Activated CD4-positive, alpha-beta T cell treated with anti-CD3 and anti-CD28 coated beads, Interleukin-10, Interleukin-2, amounts not matched to agents 100 ng/mL and 50 ng/mL, durations not matched to agents 16 hours and 8 hours (primary cell): ENCODE measurements around the gene PFN2.
"Not testable (repeated sequence)": the region's sequence is repeated elsewhere in the genome, so short reads cannot be mapped to it uniquely, and the experiment has no call there.

Experiments
- DNase-seq: peaks from one replicate; pipeline ENCODE4 v3.0.0-alpha.2; 2020

Gene PFN2

GRCh38 chr3:149970716-149971402, at the start of gene PFN2:
TSS of gene PFN2 (minus strand) at chr3:149970895. CDS start at chr3:149970856, 39 bp downstream.
- DNase-seq, result peak; percentile 31

GRCh38 chr3:150015901-150016300, 45.2 kb upstream of the PFN2 start:
- no peak for DNase-seq

- no peak for DNase-seq
These were observed 44.1 kb upstream of the PFN2 start for GRCh38 chr3:150014782-150015181.

- no peak for DNase-seq
These were observed 43.1 kb upstream of the PFN2 start for GRCh38 chr3:150013801-150014200.

- DNase-seq, result no peak
These were observed 36.1 kb upstream of the PFN2 start for GRCh38 chr3:150006794-150007193.

- DNase-seq, result no peak
These were observed 34.8 kb upstream of the PFN2 start for GRCh38 chr3:150005243-150006112.

- no peak for DNase-seq
These were observed 29.9 kb upstream of the PFN2 start for GRCh38 chr3:150000641-150001040.

GRCh38 chr3:149999421-149999820, 28.7 kb upstream of the PFN2 start:
- no peak for DNase-seq

GRCh38 chr3:149998946-149999345, 28.3 kb upstream of the PFN2 start:
- no peak for DNase-seq

GRCh38 chr3:149992416-149993058, 21.8 kb upstream of the PFN2 start:
- no peak for DNase-seq

- no peak for DNase-seq
These were observed 19.8 kb upstream of the PFN2 start for GRCh38 chr3:149990423-149990948.

- DNase-seq, result no peak
These were observed 18.6 kb upstream of the PFN2 start for GRCh38 chr3:149989307-149989706.

- DNase-seq, result no peak
These were observed 12.9 kb upstream of the PFN2 start for GRCh38 chr3:149983628-149984027.

GRCh38 chr3:149983053-149983452, 12.4 kb upstream of the PFN2 start:
- not testable (repeated sequence) for DNase-seq

- DNase-seq, result not testable (repeated sequence)
These were observed 11.3 kb upstream of the PFN2 start for GRCh38 chr3:149981979-149982378.

GRCh38 chr3:149977386-149977785, 6.7 kb upstream of the PFN2 start:
- no peak for DNase-seq

- DNase-seq, result peak; percentile 26
These were observed 5.2 kb upstream of the PFN2 start for GRCh38 chr3:149975919-149976318.

- DNase-seq, result peak; percentile 6
These were observed 844 bp upstream of the PFN2 start for GRCh38 chr3:149971403-149972075.

- DNase-seq, result peak; percentile 68
These were observed 567 bp downstream of the PFN2 start for GRCh38 chr3:149969940-149970715.

GRCh38 chr3:149969110-149969939, 1.4 kb downstream of the PFN2 start:
- DNase-seq, result no peak

GRCh38 chr3:149968216-149968615, 2.5 kb downstream of the PFN2 start:
- DNase-seq, result no peak
